DMS53 treated with DMSO at 0.1 percent for 48 hours (cell line): ENCODE measurements around the gene SFTPB.
"Not testable (repeated sequence)": the region's sequence is repeated elsewhere in the genome, so short reads cannot be mapped to it uniquely, and the experiment has no call there.

Experiments
- DNase-seq: peaks from one replicate; lab custom pipeline; 2025; ENCODE audit not compliant: unreplicated experiment; lab: John Stamatoyannopoulos, UW

Gene SFTPB

GRCh38 chr2:85615413-85615728, 52.6 kb downstream of the SFTPB start:
- no peak for DNase-seq

- not testable (repeated sequence) for DNase-seq
Observed at GRCh38 chr2:85614757-85615156, 53.2 kb downstream of the SFTPB start.

- DNase-seq = no peak
Observed at GRCh38 chr2:85613717-85614515, 54.1 kb downstream of the SFTPB start.

GRCh38 chr2:85611705-85612587, 56.1 kb downstream of the SFTPB start, which contains the start of gene C2orf68:
C2orf68 (minus strand) TSS chr2:85612066; CDS start chr2:85611984, 82 bp downstream.
- peak; percentile 90 for DNase-seq

- peak; percentile 47 for DNase-seq
Observed at GRCh38 chr2:85611217-85611704, 56.7 kb downstream of the SFTPB start.
